Measurements from ENCODE around the gene XAF1. TPM values are rescaled to one million over a fixed set of nuclear protein-coding genes. Genes with fewer than 3 reads are reported as not detected.

XAF1 gene
- total RNA-seq, 4 donors from 2014 or later, result 5.3 to 10.2 (median 6.6) TPM

GRCh38 chr17:6748617-6749016 lies 7.2 kb upstream of the XAF1 start:
- TF ChIP-seq, protein P1, sequence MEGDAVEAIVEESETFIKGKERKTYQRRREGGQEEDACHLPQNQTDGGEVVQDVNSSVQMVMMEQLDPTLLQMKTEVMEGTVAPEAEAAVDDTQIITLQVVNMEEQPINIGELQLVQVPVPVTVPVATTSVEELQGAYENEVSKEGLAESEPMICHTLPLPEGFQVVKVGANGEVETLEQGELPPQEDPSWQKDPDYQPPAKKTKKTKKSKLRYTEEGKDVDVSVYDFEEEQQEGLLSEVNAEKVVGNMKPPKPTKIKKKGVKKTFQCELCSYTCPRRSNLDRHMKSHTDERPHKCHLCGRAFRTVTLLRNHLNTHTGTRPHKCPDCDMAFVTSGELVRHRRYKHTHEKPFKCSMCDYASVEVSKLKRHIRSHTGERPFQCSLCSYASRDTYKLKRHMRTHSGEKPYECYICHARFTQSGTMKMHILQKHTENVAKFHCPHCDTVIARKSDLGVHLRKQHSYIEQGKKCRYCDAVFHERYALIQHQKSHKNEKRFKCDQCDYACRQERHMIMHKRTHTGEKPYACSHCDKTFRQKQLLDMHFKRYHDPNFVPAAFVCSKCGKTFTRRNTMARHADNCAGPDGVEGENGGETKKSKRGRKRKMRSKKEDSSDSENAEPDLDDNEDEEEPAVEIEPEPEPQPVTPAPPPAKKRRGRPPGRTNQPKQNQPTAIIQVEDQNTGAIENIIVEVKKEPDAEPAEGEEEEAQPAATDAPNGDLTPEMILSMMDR (IDR thresholded peaks at IDR 0.05), result no peak
- no peak for TF ChIP-seq POLR2A (IDR thresholded peaks at IDR 0.05)
- intact Hi-C loops (cut with DNase I; ENCODE audit: low total_unique reads), result no loop called here
- H3K4me3 ChIP-seq (ENCODE audit: low read depth, poor library complexity, severe bottlenecking), result no peak overlapping the region
- no peak for DNase-seq (ENCODE audit: low spot score in 2 of 2)

DNA sequence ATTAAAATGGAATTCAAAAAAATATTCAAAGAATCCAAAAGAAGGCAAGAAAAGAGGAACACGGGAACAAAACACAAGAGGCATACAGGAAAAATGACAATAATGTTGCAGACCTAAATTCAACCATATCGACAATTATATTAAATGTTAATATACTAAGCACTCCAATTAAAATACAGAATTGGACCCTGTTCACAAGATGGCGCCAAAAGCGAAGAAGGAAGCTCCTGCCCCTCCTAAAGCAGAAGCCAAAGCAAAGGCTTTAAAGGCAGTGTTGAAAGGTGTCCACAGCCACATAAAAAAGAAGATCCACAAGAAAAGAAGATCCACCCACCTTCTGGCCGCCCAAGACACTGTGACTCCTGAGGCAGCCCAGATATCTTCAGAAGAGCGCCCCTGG lies 6.3 kb upstream of the XAF1 start:
- WGBS, 2 donors, result 89 to 94% methylated on average over 6 of the region's 6 CpGs
- TF ChIP-seq, protein P1 (IDR thresholded peaks at IDR 0.05), result no peak
- no peak for TF ChIP-seq POLR2A (IDR thresholded peaks at IDR 0.05)
- no peak overlapping the region for H3K4me3 ChIP-seq (ENCODE audit: low read depth, poor library complexity, severe bottlenecking)
- DNase-seq (ENCODE audit: low spot score in 2 of 2), result no peak
- intact Hi-C loops (cut with DNase I; ENCODE audit: low total_unique reads), result no loop called here

GRCh38 chr17:6752068-6752909 lies 3.6 kb upstream of the XAF1 start:
- intact Hi-C loops (cut with DNase I; ENCODE audit: low total_unique reads), result no loop called here
- H3K4me3 ChIP-seq (ENCODE audit: low read depth, poor library complexity, severe bottlenecking), result no peak overlapping the region
- WGBS, 2 donors, result 40 to 46% methylated on average over 7 of the region's 7 CpGs
- TF ChIP-seq, protein P1 (IDR thresholded peaks at IDR 0.05), result no peak
- TF ChIP-seq POLR2A (IDR thresholded peaks at IDR 0.05), result no peak
- peak in 1 of 2 donors; percentile 76 for DNase-seq (ENCODE audit: low spot score in 2 of 2)

DNA sequence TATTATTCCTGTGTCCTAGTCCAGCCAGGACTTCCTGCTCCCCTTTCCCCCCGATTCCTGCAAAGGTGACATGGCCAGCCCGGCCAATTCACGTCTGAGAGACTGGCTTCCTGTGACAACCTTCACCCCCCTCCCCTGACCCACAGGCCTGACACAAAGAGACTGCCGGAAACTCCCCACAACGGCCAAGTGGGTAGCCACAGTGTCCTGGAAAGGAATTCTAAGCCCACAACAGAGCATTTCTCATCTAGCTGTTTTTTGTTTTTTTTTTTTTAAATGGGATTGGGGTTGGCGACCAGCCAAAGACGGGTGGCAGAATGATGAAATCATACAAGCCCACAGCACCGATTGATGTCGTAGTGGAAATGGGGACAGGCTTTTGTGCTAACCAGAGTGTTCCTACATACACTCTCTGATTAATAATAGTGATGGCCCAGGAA lies 2.8 kb upstream of the XAF1 start:
- intact Hi-C loops (cut with DNase I; ENCODE audit: low total_unique reads), result no loop called here
- 29 to 35% methylated on average over 9 of the region's 9 CpGs for WGBS, 2 donors
- DNase-seq (ENCODE audit: low spot score in 2 of 2), result peak in 1 of 2 donors; percentile 90
- no peak overlapping the region for H3K4me3 ChIP-seq (ENCODE audit: low read depth, poor library complexity, severe bottlenecking)
- TF ChIP-seq, protein P1 (IDR thresholded peaks at IDR 0.05), result no peak

DNA sequence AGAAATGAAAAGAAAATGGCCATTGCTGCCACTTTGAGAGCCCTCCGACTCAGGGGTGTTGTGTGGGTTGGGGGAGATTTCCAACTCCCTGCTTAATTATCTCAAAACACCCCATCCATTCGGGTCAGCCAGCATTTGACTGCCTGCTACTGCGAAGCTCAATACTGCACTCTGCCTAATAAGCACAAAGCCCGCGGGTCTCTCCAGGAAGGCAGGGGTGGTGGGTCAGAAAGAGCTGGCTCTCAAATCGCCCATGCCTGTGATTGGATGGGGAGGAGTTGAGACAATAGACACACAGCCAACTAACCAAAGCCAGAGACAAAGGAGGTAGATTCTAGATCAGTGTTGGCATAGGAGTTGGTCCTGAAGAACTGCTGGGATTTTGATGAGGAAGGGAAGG lies 2.3 kb upstream of the XAF1 start:
- TF ChIP-seq POLR2A (IDR thresholded peaks at IDR 0.05), result no peak
- TF ChIP-seq, protein P1 (IDR thresholded peaks at IDR 0.05), result no peak
- DNase-seq (ENCODE audit: low spot score in 2 of 2), result no peak
- H3K4me3 ChIP-seq (ENCODE audit: low read depth, poor library complexity, severe bottlenecking), result no peak overlapping the region

GRCh38 chr17:6755281-6755680 lies 565 bp upstream of the XAF1 start:
- intact Hi-C loops (cut with DNase I; ENCODE audit: low total_unique reads), result no loop called here
- no peak for TF ChIP-seq POLR2A (IDR thresholded peaks at IDR 0.05)
- TF ChIP-seq, protein P1 (IDR thresholded peaks at IDR 0.05), result no peak
- WGBS, 2 donors, result 21 to 51% methylated on average over 5 of the region's 5 CpGs
- no peak for DNase-seq (ENCODE audit: low spot score in 2 of 2)
- H3K4me3 ChIP-seq (ENCODE audit: low read depth, poor library complexity, severe bottlenecking), result no peak overlapping the region

More for the DNA sequence above, 2.3 kb upstream of the XAF1 start:
- WGBS, 2 donors, result 75 to 78% methylated on average over 6 of the region's 6 CpGs
- intact Hi-C loops (cut with DNase I; ENCODE audit: low total_unique reads), result no loop called here

Data from lower leg skin (tissue), 4 donors.